Hematopoietic multipotent progenitor cell treated with erythropoietin and hydrocortisone succinate and interleukin-3 and kit ligand, for 4 days (in vitro differentiated cells): ENCODE measurements around the gene MITD1.
"Not testable (repeated sequence)": the region's sequence is repeated elsewhere in the genome, so short reads cannot be mapped to it uniquely, and the experiment has no call there.

ENCODE experiments used
- DNase-seq: peaks from one replicate; pipeline ENCODE4 v3.0.0-alpha.2; 2015

The MITD1 gene

GRCh38 chr2:99180755-99181623 is at the start of gene MITD1, which contains the start of gene MRPL30:
Gene MITD1 (minus strand): TSS chr2:99181058. CDS start chr2:99180981, 77 bp downstream.
Gene MRPL30 (plus strand): TSS chr2:99181184. CDS start chr2:99186204, 5,020 bp downstream.
- peak; percentile 97 for DNase-seq

GRCh38 chr2:99217929-99218501 is 37.2 kb upstream of the MITD1 start:
- DNase-seq: peak; percentile 41

DNA sequence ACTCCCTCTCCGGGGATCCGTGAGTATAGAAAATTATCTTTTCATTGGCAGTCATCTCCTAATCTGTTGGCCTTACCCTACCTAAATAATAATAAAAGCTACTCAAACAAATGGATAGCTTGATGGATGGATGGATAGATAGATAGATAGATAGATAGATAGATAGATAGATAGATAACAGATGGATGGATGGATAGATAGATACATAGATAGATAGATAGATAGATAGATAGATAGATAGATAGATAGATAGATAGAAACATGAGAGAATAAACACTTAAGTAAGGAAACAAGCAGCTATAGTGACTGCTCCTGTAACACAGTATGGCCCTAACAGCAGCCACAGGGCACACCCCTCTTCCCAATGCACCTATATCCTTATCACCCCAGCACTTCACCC is 35.2 kb upstream of the MITD1 start:
- no peak for DNase-seq

GRCh38 chr2:99205491-99205890 is 24.6 kb upstream of the MITD1 start:
- DNase-seq: no peak

DNA sequence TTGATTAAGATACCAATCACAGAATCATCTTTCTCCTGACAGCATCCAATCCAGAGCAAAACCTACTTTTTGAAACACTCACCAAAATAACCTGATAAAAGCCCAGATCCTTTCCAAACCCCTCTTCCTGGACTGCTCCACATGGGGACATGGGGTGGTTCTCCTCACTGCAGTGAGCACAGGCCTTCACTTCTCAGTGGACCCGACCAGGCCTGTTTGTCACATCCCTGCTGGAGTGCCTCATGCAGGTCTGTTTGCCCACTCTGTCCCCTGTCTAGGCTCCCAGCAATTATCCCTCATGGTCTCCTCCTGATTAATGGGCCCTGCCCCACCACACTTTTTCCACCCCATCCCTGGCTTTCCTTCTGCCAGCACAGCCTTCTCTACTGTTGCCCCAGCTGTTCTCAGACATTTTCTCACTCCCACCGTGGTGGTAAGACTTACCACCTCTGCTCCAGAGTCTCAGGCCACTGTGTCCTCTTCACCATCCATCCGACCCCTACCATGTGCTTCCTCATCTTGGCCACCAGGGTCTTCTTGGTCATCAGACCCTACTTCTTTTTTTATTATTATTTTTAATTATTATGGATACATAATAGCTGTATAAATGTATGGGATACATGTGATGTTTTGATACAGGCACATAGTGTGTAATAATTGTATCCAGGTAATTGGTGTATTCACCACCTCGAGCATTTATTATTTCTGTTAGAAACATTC is 21.3 kb upstream of the MITD1 start:
- DNase-seq: no peak

GRCh38 chr2:99200076-99200800 is 19.4 kb upstream of the MITD1 start:
- DNase-seq: no peak

- peak; percentile 9 for DNase-seq
Measured at GRCh38 chr2:99198103-99198841, 17.4 kb upstream of the MITD1 start.

DNA sequence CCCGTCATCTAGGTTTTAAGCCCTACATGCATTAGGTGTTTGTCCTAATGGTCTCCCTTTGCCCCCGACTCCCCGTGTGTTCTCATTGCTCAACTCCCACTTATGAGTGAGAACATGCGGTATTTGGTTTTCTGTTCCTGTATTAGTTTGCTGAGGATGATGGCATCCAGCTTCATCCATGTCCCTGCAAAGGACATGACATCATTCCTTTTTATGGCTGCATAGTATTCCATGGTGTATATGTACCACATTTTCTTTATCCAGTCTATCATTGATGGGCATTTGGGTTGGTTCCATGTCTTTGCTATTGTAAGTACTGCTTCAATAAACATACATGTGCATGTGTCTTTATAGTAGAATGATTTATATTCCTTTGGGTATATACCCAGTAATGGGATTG is 11.5 kb upstream of the MITD1 start:
- DNase-seq: not testable (repeated sequence)

DNA sequence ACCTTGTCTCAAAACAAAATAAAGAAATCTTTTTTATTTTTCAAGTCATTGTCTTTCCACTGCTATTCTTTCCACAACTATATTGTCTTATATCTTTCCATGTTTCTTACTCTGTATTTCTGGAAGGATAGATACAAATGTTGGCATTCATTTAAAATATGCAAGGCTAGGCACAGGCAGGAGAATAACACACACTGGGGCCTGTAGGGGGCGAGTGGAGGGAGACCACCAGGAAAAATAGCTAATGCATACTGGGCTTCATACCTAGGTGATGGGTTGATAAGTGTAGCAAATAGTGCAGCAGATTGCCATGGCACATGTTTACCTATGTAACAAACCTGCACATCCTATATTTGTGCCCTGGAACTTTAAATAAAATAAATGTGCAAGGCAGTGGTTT is 9.7 kb upstream of the MITD1 start:
- peak; percentile 24 for DNase-seq

DNA sequence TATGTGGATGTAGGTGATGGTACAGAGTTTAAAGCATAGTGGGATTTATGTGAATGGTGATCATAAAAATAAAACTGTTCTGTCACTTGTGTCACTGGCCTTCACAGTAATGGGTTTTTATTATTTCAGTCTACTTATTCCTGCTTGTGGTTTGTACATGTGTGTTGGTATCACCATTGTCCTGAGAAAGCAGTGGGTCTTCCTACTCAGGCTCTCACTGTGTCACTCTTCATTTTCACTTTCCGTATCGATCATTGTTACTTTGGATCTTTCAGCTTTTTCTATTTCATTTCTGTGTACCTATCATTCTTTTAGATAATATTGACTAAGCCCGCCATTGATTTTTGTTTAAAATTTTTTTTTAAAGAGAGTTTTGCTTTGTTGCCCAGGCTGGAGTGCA is 7.5 kb upstream of the MITD1 start:
- no peak for DNase-seq

GRCh38 chr2:99187011-99187410 is 6.2 kb upstream of the MITD1 start:
- no peak for DNase-seq

DNA sequence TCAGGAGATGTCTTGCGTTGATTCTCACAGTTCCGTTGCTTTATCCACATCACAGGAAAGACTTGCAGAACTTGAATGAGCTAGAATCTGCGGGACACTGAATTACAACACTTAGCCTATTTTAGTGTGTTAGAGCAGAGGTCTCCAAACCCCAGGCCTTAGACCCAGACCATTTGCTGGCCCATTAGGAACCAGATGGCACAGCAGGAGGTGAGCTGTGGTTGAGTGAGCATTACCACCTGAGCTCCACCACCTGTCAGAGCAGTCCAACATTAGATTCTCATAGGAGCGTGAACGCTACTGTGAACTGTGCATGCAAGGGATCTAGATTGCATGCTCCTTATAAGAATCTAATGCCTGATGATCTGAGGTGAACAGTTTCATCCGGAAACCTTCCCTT is 4.0 kb upstream of the MITD1 start:
- no peak for DNase-seq

GRCh38 chr2:99183025-99183424 is 2.2 kb upstream of the MITD1 start:
- no peak for DNase-seq

DNA sequence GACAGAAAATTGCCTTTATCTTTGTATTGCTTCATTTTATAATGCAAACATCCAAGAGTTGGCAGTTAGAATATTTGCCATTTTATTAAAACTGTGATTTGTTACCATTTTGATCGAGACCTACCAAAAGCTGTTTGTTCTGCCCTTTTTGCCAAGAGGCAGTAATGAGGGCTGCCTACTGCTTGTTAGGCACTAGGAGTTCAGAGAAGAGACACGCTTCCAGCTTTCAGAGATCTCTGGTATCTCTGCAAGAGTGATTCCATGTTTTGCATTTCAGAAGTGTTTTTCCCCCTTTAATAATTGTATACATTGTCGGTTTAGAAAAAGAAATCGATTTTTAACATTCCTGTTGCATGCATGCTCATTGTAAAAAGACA is 754 bp upstream of the MITD1 start:
- peak; percentile 57 for DNase-seq

- no peak for DNase-seq
Measured at GRCh38 chr2:99171377-99172140, 9.3 kb downstream of the MITD1 start.

DNA sequence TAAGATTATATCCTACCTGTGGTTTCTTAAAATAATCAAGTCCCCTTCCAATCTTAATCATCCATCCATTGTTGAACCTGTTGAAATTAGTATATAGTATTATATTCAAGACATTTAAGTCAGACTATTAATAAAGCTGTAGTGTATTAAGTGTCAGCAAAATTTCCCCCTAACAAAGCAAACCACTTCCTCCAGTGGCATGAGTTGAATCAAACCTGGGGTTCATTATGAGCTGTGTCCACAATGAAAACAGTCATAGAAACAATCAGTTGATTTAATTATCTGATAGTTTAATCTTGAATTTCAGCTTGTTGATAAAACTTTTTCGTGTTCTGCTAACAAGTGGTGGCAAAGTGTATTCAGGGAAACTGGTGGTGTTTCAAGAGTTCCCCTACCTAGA is 11.3 kb downstream of the MITD1 start:
- DNase-seq: no peak

- DNase-seq: no peak
Measured at GRCh38 chr2:99166218-99166617, 14.6 kb downstream of the MITD1 start.

DNA sequence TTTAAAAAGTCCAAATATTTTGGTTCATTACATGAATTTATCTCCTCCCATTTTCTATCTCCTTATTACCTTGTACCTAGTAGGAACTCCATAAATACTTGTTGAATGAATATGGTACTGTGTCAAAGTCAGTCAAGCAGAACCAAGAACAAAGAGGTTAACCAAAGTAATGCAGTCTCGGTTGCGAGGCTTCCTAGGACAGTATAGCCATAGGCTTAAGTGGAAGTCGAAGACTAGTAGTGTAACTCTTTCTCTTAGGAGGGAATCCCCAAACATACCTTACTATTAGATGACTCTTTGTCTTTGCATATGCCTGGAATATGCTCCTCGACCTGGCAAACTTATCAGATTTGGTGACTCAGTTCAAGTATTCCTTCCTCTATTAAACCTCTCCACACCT is 21.3 kb downstream of the MITD1 start:
- DNase-seq: no peak

DNA sequence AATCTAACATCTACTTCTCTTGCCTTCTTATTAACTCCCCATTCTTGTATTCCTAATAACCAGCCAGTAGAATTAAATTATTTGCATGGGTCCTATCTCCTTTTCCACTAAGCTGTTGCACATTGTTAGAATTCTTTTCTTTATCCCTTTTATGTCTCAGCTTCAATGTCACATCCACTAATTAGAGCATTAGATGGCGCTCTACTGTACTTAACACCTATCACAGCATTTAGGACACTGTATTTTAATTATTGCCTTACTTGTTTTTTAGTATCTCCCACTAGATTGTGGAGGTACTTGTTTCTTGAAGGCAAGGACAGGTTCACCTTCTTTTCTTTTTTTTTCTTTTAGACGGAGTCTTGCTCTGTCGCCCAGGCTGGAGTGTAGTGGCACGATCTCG is 22.3 kb downstream of the MITD1 start:
- no peak for DNase-seq

GRCh38 chr2:99156891-99157290 is 24.0 kb downstream of the MITD1 start:
- DNase-seq: no peak
